HG03565 (cell line): ENCODE results near the gene ERLIN1.
"Not testable (repeated sequence)": the region's sequence is repeated elsewhere in the genome, so short reads cannot be mapped to it uniquely, and the experiment has no call there.

Experiments used
- ATAC-seq: cut with Tn5 transposase; IDR thresholded peaks from one replicate; pipeline ENCODE4 v1.9.1; 2021; ENCODE audit warnings: mild to moderate bottlenecking, moderate library complexity; ENCODE audit not compliant: unreplicated experiment

ERLIN1 gene

DNA sequence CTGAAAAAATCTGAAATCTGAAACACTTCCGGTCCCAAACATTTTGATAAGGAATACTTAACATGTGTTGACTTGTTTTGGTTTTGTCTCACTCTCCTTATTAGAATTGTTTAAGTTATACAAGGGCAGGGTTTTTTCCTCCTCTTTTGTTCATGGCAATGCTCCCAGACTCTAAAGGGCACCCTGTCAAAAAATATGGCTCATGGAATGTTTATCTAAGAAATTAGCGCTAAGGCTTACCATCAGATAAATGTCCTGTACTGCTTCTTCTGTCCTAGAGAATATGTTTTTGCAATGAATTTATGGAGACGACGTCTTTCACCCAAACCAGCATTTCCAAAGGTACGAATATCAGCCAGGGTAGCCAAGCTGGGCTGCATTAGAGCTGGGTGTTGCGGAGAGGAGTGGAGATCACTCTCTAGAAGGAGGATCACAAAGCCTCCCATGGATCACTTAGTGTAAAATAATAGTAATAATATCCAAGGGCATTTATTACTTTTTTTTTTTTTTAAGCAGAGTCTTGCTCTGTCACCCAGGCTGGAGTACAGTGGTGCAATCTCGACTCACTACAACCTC lies 46.8 kb downstream of the ERLIN1 start:
- no peak for ATAC-seq

DNA sequence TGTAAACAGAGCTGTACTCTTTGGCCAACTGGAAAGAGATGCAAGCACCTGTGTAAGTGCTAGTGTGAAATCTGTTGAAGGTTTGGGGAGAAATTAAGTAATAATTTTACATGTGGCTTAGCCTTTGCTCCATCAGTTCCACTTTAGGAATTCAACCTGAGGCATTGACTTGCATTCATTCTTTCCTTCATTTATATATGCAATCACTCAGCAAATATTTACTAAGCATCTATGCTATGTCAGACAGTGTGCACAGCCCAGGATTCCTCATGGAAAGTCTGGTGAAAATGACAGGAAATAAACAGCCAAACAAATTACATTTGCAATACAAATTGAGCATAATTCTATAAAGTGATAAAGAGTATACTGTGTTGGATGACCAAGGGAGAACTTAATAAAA lies 50.3 kb downstream of the ERLIN1 start:
- ATAC-seq, result no peak

DNA sequence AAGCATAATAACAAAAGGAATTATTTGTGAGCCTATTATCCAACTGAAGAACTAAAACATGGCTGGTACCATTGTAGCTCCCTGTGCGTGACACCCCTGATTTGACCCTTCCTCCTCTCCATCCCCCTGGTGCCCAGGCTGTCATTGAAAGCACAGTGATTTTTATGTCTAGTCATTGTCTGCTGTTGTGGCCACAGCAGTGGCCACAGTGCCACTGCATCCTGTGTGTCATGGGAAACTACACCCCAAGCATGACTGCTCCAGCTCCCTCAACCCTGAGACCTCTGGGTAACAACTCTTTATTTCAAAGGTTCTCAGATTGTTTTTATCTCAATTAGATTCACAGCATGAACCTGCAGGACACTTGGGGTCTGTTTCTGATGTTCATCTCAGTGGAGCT lies 52.0 kb downstream of the ERLIN1 start:
- no peak for ATAC-seq

DNA sequence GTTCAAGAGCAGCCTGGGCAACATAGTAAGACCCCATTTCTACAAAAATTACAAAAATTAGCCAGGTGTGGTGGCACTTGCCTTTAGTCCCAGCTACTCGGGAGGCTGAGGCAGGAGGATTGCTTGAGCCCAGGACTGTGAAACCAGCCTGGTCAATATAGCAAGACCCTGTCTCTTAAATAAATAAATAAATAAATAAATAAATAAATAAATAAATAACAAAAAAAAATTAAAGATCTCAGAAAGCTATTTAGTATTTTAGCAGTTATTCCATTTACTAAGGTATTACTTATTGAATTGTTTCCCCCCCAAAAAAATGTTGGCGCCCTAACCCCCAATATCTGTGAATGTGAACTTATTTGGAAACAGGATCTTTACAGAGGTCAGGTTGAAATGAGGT lies 53.4 kb downstream of the ERLIN1 start:
- ATAC-seq, result no peak

- ATAC-seq, result no peak
Measured at GRCh38 chr10:100131571-100131970, 54.3 kb downstream of the ERLIN1 start.

GRCh38 chr10:100130831-100131230 lies 55.0 kb downstream of the ERLIN1 start:
- ATAC-seq, result no peak

GRCh38 chr10:100129424-100129823 lies 56.4 kb downstream of the ERLIN1 start:
- no peak for ATAC-seq

DNA sequence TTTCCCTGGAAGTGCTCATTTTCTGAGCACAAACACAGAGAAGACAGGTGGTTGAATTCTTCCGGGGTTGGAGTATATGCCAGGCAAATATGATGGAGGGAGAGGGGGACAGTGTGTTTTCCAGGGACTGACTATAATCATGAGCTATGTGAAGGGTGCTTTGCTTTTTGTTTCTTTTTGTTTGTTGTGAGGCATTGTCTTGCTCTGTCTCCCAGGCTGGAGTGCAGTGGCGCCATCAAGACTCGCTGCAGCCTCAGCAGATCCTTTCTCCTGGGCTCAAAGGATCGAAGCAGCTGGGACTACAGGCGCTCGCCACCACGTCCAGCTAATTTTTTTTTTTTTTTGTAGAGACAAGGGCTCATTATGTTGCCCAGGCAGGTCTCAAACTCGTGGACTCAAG lies 56.9 kb downstream of the ERLIN1 start:
- ATAC-seq, result no peak

- not testable (repeated sequence) for ATAC-seq
Measured at GRCh38 chr10:100125335-100125734, 60.5 kb downstream of the ERLIN1 start.

DNA sequence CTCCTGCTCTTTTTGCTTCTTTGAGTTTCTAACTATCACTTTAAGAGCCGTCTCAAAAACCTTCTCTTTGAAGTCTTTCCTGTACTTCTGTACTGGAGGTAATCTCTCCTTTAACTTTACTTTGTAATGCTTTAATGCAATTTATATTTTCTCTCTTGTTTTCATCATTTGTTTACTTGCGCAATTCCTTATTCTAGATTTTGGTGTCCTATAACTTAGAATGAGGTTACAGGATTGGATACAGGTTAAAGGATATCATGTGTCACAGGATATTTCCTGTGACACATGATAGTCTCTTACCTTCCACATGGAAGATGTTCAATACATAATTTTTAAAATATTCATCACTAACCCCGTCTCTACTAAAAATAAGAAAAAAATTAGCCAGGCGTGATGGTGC lies 61.7 kb downstream of the ERLIN1 start:
- no peak for ATAC-seq

DNA sequence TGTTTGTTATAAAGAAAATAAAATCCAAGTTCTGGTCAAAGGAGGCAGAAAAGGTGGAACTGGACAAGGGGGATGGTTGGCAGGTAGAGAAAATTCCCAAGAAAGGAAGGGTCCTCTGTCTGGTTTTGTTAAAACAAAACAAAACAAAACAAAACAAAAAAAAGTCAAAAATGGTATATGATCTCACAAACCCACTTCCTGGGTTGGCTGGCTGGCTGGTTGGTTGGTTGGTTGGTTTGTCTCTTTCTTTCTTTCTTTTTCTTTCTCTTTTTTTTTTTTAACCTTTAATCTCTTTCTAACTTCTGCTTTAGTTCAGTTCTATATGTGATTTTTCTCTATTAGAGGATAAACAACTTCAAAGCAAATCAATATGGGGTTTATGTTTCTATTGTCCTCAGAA lies 63.0 kb downstream of the ERLIN1 start:
- ATAC-seq, result no peak

DNA sequence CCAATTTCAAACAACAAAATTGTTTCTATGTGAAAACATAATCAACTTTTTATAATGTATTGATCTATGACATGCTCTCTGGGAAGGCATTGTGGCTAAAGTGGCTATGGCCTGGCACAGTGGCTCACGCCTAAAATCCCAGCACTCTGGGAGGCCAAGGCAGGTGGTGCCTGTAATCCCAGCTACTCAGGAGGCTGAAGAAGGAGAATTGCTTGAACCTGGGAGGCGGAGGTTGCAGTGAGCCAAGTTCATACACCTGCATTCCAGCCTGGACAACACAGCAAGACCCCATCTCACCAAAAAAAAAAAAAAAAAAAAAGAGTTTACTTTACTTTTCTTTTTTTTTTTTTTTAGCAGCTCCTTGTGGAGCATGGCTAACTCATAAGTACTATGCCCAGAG lies 65.3 kb downstream of the ERLIN1 start:
- no peak for ATAC-seq

GRCh38 chr10:100119726-100120125 lies 66.1 kb downstream of the ERLIN1 start:
- no peak for ATAC-seq

GRCh38 chr10:100114976-100115770 lies 70.7 kb downstream of the ERLIN1 start:
- no peak for ATAC-seq

DNA sequence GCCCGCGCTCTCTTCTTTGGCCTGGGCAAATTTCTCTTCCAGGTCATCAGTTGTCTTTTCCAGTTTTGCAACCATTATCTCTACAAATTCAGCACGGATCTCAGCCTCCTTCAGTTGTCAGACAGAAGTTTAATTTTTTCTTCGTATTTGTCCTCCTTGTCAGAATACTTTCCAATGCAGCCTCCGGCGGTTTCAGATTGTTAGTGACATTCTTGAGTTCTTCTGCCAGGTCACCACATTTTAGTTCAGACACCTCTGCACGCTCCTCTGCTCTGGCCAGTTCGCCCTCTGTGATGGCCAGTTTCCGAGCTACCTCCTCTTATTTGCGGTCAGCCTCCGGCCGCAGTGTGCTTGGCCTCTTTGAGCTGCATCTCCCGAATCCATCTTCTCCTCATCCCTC lies 71.4 kb downstream of the ERLIN1 start:
- no peak for ATAC-seq

GRCh38 chr10:100109670-100110069 lies 76.2 kb downstream of the ERLIN1 start:
- ATAC-seq, result no peak

DNA sequence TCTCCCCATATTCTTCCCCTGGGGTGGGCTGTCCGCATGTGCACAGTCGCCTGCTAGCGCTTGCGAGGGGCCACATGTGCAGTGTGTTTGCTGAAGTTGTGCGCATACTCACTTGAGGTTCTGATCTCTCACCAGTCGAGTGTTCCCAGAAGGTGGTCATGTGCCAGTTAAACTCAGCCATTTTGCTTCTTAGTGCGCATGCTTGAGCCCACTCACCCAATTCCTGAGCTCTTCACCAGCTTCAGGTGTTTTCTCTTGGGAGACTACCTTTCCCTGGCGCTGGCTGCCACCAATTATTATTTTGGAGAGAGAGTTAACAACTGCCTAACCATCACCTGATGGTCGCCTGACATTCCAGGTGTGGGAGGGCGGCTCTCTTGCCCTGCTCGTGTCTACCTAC lies 79.0 kb downstream of the ERLIN1 start:
- ATAC-seq, result no peak

- ATAC-seq, result no peak
Measured at GRCh38 chr10:100104300-100104699, 81.5 kb downstream of the ERLIN1 start.

GRCh38 chr10:100103581-100103980 lies 82.2 kb downstream of the ERLIN1 start:
- no peak for ATAC-seq

- ATAC-seq, result no peak
Measured at GRCh38 chr10:100101192-100102076, 84.4 kb downstream of the ERLIN1 start.

DNA sequence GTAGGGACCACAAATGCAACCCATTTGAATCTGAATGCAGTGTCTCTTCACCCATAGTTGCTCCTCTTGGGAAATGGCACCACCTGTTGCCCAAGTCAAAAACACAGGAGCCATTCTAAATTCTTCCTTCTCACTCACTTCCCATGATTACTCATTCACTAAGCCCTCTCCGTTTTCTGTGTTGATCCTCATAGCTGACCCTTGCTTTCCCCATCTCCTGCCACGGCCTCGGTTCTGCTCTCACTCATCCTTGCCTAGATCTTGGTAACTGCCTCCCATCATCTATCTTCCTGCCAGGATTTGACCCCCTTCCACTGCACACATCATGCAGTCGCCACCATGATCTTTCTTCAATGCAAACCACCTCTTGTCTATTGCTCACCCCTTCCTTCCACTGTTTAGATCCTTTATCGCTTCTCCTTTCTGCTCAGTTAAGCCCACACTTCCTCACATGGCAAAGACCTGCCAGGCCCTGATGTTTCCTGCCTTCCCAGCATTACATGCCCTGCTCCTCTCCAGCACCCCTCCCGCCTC lies 85.1 kb downstream of the ERLIN1 start:
- ATAC-seq, result no peak
